ENCODE results near the gene DMXL2.
"Not testable (repeated sequence)": the region's sequence is repeated elsewhere in the genome, so short reads cannot be mapped to it uniquely, and the experiment has no call there.

DMXL2 gene

GRCh38 chr15:51613951-51614350, 8.6 kb downstream of the DMXL2 start:
- CTCF ChIA-PET: interaction anchor here (0.6 to 1.1 kb wide), 4 partner anchors 9 to 162 kb away, joined by 3 to 4 read pairs (median 4); partner anchors contain the start of gene DMXL2
- Mint-ChIP-seq H3K27me3 (no peaks in the 10 kb centered on the region), H3K4me1 (no peaks in the 10 kb centered on the region), H3K9me3 (peaks cover 9% of the 10 kb centered on the region), H3K27ac (no peak overlapping the region), H3K36me3 (peaks cover 1% of the 10 kb centered on the region), H3K4me3 (no peak overlapping the region)
- no peak for DNase-seq

GRCh38 chr15:51612669-51613068, 9.9 kb downstream of the DMXL2 start:
- H3K27ac Mint-ChIP-seq, H3K27me3 Mint-ChIP-seq, DNase-seq, H3K4me3 Mint-ChIP-seq, H3K9me3 Mint-ChIP-seq, H3K36me3 Mint-ChIP-seq, CTCF ChIA-PET, H3K4me1 Mint-ChIP-seq: not testable (repeated sequence)

- H3K4me1 Mint-ChIP-seq, H3K36me3 Mint-ChIP-seq, H3K4me3 Mint-ChIP-seq, CTCF ChIA-PET, DNase-seq, H3K9me3 Mint-ChIP-seq, H3K27ac Mint-ChIP-seq, H3K27me3 Mint-ChIP-seq: not testable (repeated sequence)
These were observed 19.1 kb downstream of the DMXL2 start for GRCh38 chr15:51603462-51603948.

GRCh38 chr15:51603002-51603401, 19.6 kb downstream of the DMXL2 start:
- H3K4me3 Mint-ChIP-seq: no peak overlapping the region

GRCh38 chr15:51602484-51602883, 20.1 kb downstream of the DMXL2 start:
- Mint-ChIP-seq H3K4me1 (no peaks in the 10 kb centered on the region), H3K4me3 (no peak overlapping the region), H3K9me3 (no peaks in the 10 kb centered on the region), H3K27ac (no peak overlapping the region), H3K27me3 (no peaks in the 10 kb centered on the region), H3K36me3 (no peaks in the 10 kb centered on the region)
- DNase-seq: no peak
- CTCF ChIA-PET: no interaction called here

More at GRCh38 chr15:51603002-51603401, 19.6 kb downstream of the DMXL2 start:
- no peak for DNase-seq
- H3K9me3 Mint-ChIP-seq: no peaks in the 10 kb centered on the region
- CTCF ChIA-PET: no interaction called here
- no peaks in the 10 kb centered on the region for H3K4me1 Mint-ChIP-seq
- no peaks in the 10 kb centered on the region for H3K36me3 Mint-ChIP-seq
- no peak overlapping the region for H3K27ac Mint-ChIP-seq
- H3K27me3 Mint-ChIP-seq: no peaks in the 10 kb centered on the region

- Mint-ChIP-seq H3K27me3 (no peaks in the 10 kb centered on the region), H3K36me3 (no peaks in the 10 kb centered on the region), H3K4me3 (no peak overlapping the region), H3K27ac (no peak overlapping the region), H3K4me1 (no peaks in the 10 kb centered on the region), H3K9me3 (no peaks in the 10 kb centered on the region)
- DNase-seq: no peak
- CTCF ChIA-PET: no interaction called here
These were observed 20.8 kb downstream of the DMXL2 start for GRCh38 chr15:51601801-51602200.

GRCh38 chr15:51600114-51600513, 22.5 kb downstream of the DMXL2 start:
- DNase-seq: no peak
- no peaks in the 10 kb centered on the region for H3K4me1 Mint-ChIP-seq
- no peaks in the 10 kb centered on the region for H3K36me3 Mint-ChIP-seq
- no peak overlapping the region for H3K27ac Mint-ChIP-seq
- H3K9me3 Mint-ChIP-seq: no peaks in the 10 kb centered on the region
- CTCF ChIA-PET: no interaction called here
- H3K4me3 Mint-ChIP-seq: no peak overlapping the region
- no peaks in the 10 kb centered on the region for H3K27me3 Mint-ChIP-seq

- no peak for DNase-seq
- H3K27me3 Mint-ChIP-seq: no peaks in the 10 kb centered on the region
- no peak overlapping the region for H3K27ac Mint-ChIP-seq
- CTCF ChIA-PET: no interaction called here
- H3K9me3 Mint-ChIP-seq: peaks cover 9% of the 10 kb centered on the region
- H3K4me3 Mint-ChIP-seq: no peak overlapping the region
- no peaks in the 10 kb centered on the region for H3K4me1 Mint-ChIP-seq
- no peaks in the 10 kb centered on the region for H3K36me3 Mint-ChIP-seq
These were observed 32.5 kb downstream of the DMXL2 start for GRCh38 chr15:51589881-51590568.

GRCh38 chr15:51588966-51589365, 33.6 kb downstream of the DMXL2 start:
- CTCF ChIA-PET: no interaction called here
- no peak overlapping the region for H3K4me3 Mint-ChIP-seq
- H3K27ac Mint-ChIP-seq: no peak overlapping the region
- no peaks in the 10 kb centered on the region for H3K27me3 Mint-ChIP-seq
- no peak for DNase-seq
- no peaks in the 10 kb centered on the region for H3K36me3 Mint-ChIP-seq
- no peaks in the 10 kb centered on the region for H3K4me1 Mint-ChIP-seq
- H3K9me3 Mint-ChIP-seq: peaks cover 9% of the 10 kb centered on the region

GRCh38 chr15:51585986-51586385, 36.6 kb downstream of the DMXL2 start:
- Mint-ChIP-seq H3K4me1 (no peaks in the 10 kb centered on the region), H3K4me3 (no peak overlapping the region), H3K27me3 (no peaks in the 10 kb centered on the region), H3K27ac (no peak overlapping the region), H3K9me3 (peaks cover 10% of the 10 kb centered on the region), H3K36me3 (no peaks in the 10 kb centered on the region)
- no peak for DNase-seq
- CTCF ChIA-PET: no interaction called here

- DNase-seq: no peak
- Mint-ChIP-seq H3K27me3 (no peaks in the 10 kb centered on the region), H3K27ac (no peak overlapping the region), H3K4me1 (no peaks in the 10 kb centered on the region), H3K4me3 (no peak overlapping the region), H3K36me3 (no peaks in the 10 kb centered on the region), H3K9me3 (peaks cover 1% of the 10 kb centered on the region)
- CTCF ChIA-PET: no interaction called here
These were observed 41.6 kb downstream of the DMXL2 start for GRCh38 chr15:51580982-51581381.

GRCh38 chr15:51580385-51580784, 42.2 kb downstream of the DMXL2 start:
- no peak overlapping the region for H3K4me3 Mint-ChIP-seq
- H3K9me3 Mint-ChIP-seq: peaks cover 1% of the 10 kb centered on the region
- H3K27ac Mint-ChIP-seq: no peak overlapping the region
- CTCF ChIA-PET: no interaction called here
- no peaks in the 10 kb centered on the region for H3K4me1 Mint-ChIP-seq
- DNase-seq: no peak
- no peaks in the 10 kb centered on the region for H3K27me3 Mint-ChIP-seq
- no peaks in the 10 kb centered on the region for H3K36me3 Mint-ChIP-seq

GRCh38 chr15:51579012-51579411, 43.6 kb downstream of the DMXL2 start:
- DNase-seq: no peak
- Mint-ChIP-seq H3K4me1 (no peaks in the 10 kb centered on the region), H3K27me3 (no peaks in the 10 kb centered on the region), H3K4me3 (no peak overlapping the region), H3K27ac (no peak overlapping the region), H3K36me3 (peaks cover 3% of the 10 kb centered on the region), H3K9me3 (peaks cover 3% of the 10 kb centered on the region)
- CTCF ChIA-PET: no interaction called here

GRCh38 chr15:51577636-51578304, 44.8 kb downstream of the DMXL2 start:
- CTCF ChIA-PET: no interaction called here
- no peak overlapping the region for H3K27ac Mint-ChIP-seq
- no peak overlapping the region for H3K4me3 Mint-ChIP-seq
- DNase-seq: no peak
- no peaks in the 10 kb centered on the region for H3K4me1 Mint-ChIP-seq
- no peaks in the 10 kb centered on the region for H3K27me3 Mint-ChIP-seq
- peaks cover 3% of the 10 kb centered on the region for H3K36me3 Mint-ChIP-seq
- peaks cover 2% of the 10 kb centered on the region for H3K9me3 Mint-ChIP-seq

GRCh38 chr15:51576911-51577500, 45.6 kb downstream of the DMXL2 start:
- Mint-ChIP-seq H3K4me1 (no peaks in the 10 kb centered on the region), H3K27ac (no peak overlapping the region), H3K9me3 (peaks cover 2% of the 10 kb centered on the region), H3K36me3 (peaks cover 3% of the 10 kb centered on the region), H3K27me3 (no peaks in the 10 kb centered on the region), H3K4me3 (no peak overlapping the region)
- DNase-seq: no peak
- CTCF ChIA-PET: no interaction called here
